GM12878 (cell line): Measurements from ENCODE around the gene WNT11. TPM values are rescaled to one million over a fixed set of nuclear protein-coding genes. Genes with fewer than 3 reads are reported as not detected.

Experiments used
- ATAC-seq: fragments of 200-7000 bp; cut with Tn5 transposase; 3 replicates; pipeline ENCODE4 v1.9.1; 2020; ENCODE audit warnings: mild to moderate bottlenecking, moderate library complexity
- BruUV-seq: library from RNA; stranded (reverse); fragments of 400-500 nt; replicated peaks from 2 replicates; lab custom pipeline; 2021; lab: Mats Ljungman, UMichigan
- CTCF ChIA-PET: fragments of 300-600 bp; sonication (Branson Sonifier 250); formaldehyde crosslinking; extraction: SDS; loops from one replicate; lab custom pipeline; 2021; ENCODE audit warnings: inconsistent platforms; lab: Yijun Ruan, JAX
- POLR2A ChIA-PET: fragments of 350-600 bp; formaldehyde crosslinking; extraction: SDS; loops from one replicate; lab custom pipeline; 2021; ENCODE audit warnings: inconsistent platforms; lab: Charles Lee
- RAD21 ChIA-PET: fragments of 300-600 bp; sonication (Branson Sonifier 250); formaldehyde crosslinking; loops from one replicate; lab custom pipeline; 2023; ENCODE audit warnings: antibody characterized with exemption; ENCODE audit not compliant: unreplicated experiment; lab: Charles Lee
- SMC1A ChIA-PET: fragments of 300-600 bp; sonication (Branson Sonifier 250); formaldehyde crosslinking; loops from one replicate; lab custom pipeline; 2023; ENCODE audit not compliant: unreplicated experiment, uncharacterized antibody; lab: Charles Lee
- DNase-seq: peaks from one replicate; pipeline ENCODE4 v3.0.0-alpha.2; 2011; ENCODE audit warnings: low read depth, low spot score
- FAIRE-seq: peaks from 3 replicates; lab custom pipeline; 2011; peaks lifted over from hg19 to GRCh38; lab: Jason Lieb, UNC
- H2AFZ ChIP-seq: 2 replicates; pipeline ENCODE4 v1.6.0; 2011; ENCODE audit warnings: low read depth, low read length, control low read depth; ENCODE audit not compliant: control insufficient read depth
- H3K27ac ChIP-seq: 2 replicates; pipeline ENCODE4 v1.5.1; 2011; ENCODE audit warnings: control low read depth; ENCODE audit not compliant: control insufficient read depth, insufficient read depth
- H3K27me3 ChIP-seq, 2 experiments: replicated peaks in 1 of 2; 2 replicates each; pipeline versions ENCODE4 v1.6.0 to v1.6.1; 2011; ENCODE audit warnings: low read length in 1 of 2; ENCODE audit not compliant: control insufficient read depth in 2 of 2, insufficient read depth in 2 of 2
- H3K36me3 ChIP-seq, 2 experiments: 2 replicates each; pipeline ENCODE4 v1.5.1; 2011; ENCODE audit warnings: low read length in 1 of 2; ENCODE audit not compliant: control insufficient read depth in 2 of 2, insufficient read depth in 2 of 2
- H3K4me1 ChIP-seq: 2 replicates; pipeline ENCODE4 v1.6.1; 2011; ENCODE audit warnings: mild to moderate bottlenecking, low read length, moderate library complexity, mixed read lengths; ENCODE audit not compliant: control insufficient read depth, insufficient read depth
- H3K4me2 ChIP-seq: 2 replicates; pipeline ENCODE4 v1.6.0; 2011; ENCODE audit warnings: control low read depth; ENCODE audit not compliant: control insufficient read depth, insufficient read depth
- H3K4me3 ChIP-seq: fragments of 200-600 bp; sonication (generic); 2 replicates; pipeline ENCODE4 v1.5.1; 2016
- H3K79me2 ChIP-seq: 2 replicates; pipeline ENCODE4 v1.6.0; 2011; ENCODE audit warnings: low read length; ENCODE audit not compliant: control insufficient read depth, insufficient read depth
- H3K9ac ChIP-seq: 2 replicates; pipeline ENCODE4 v1.8.0; 2011; ENCODE audit warnings: low read length, control low read depth, mixed read lengths; ENCODE audit not compliant: control insufficient read depth, insufficient read depth
- H3K9me3 ChIP-seq: replicated peaks from 3 replicates; pipeline ENCODE4 v1.5.1; 2011; ENCODE audit warnings: mild to moderate bottlenecking, low read length; ENCODE audit not compliant: control insufficient read depth, insufficient read depth
- H4K20me1 ChIP-seq: 2 replicates; pipeline ENCODE4 v1.6.0; 2011; ENCODE audit not compliant: control insufficient read depth, insufficient read depth
- BMI1 ChIP-seq: fragments of 450-650 bp; IDR thresholded peaks from 2 replicates; pipeline ENCODE4 v1.6.1; 2016; ENCODE audit warnings: mild to moderate bottlenecking, moderate library complexity, borderline replicate concordance
- BRCA1 ChIP-seq: IDR thresholded peaks from 2 replicates; pipeline ENCODE4 v1.6.1; 2011; ENCODE audit warnings: low read depth, low read length, improper control_type of control experiment
- CBFB ChIP-seq: IDR thresholded peaks from 2 replicates; pipeline ENCODE4 v1.6.1; 2016; ENCODE audit warnings: antibody characterized with exemption, low read depth
- CEBPB ChIP-seq, 2 experiments: fragments of 150-350 bp in 1 of 2; IDR thresholded peaks; 2 replicates each; pipeline ENCODE4 v1.6.1; 2012 to 2014; ENCODE audit warnings: low read depth in 2 of 2, low read length in 2 of 2, borderline replicate concordance in 1 of 2, inconsistent platforms in 1 of 2
- JUNB ChIP-seq: IDR thresholded peaks from 2 replicates; pipeline ENCODE4 v1.6.1; 2016; ENCODE audit warnings: antibody characterized with exemption, mild to moderate bottlenecking
- MTA3 ChIP-seq: IDR thresholded peaks from 2 replicates; pipeline ENCODE4 v1.6.1; 2012; ENCODE audit warnings: low read length, inconsistent platforms, borderline replicate concordance
- MYC ChIP-seq: IDR thresholded peaks from 2 replicates; pipeline ENCODE4 v1.6.1; 2011; ENCODE audit warnings: mild to moderate bottlenecking, low read length, moderate library complexity, inconsistent platforms; ENCODE audit not compliant: insufficient read depth, insufficient replicate concordance, insufficient read length, severe bottlenecking
- SIX5 ChIP-seq: IDR thresholded peaks from 2 replicates; pipeline ENCODE4 v1.6.1; 2011; ENCODE audit warnings: mild to moderate bottlenecking, low read depth, low read length, moderate library complexity; ENCODE audit not compliant: severe bottlenecking
- SMARCA5 ChIP-seq: fragments of 450-650 bp; IDR thresholded peaks from 2 replicates; pipeline ENCODE4 v1.6.1; 2017; ENCODE audit warnings: mild to moderate bottlenecking
- SP1 ChIP-seq: IDR thresholded peaks from one replicate; pipeline ENCODE4 v1.6.1; 2011; ENCODE audit warnings: low read depth, low read length
- SUPT20H ChIP-seq: IDR thresholded peaks from 2 replicates; pipeline ENCODE4 v1.6.1; 2011; ENCODE audit warnings: low read depth, mild to moderate bottlenecking, low read length, moderate library complexity, borderline replicate concordance; ENCODE audit not compliant: control insufficient read depth
- TBL1XR1 ChIP-seq: IDR thresholded peaks from 2 replicates; pipeline ENCODE4 v1.6.1; 2012; ENCODE audit warnings: low read depth, low read length, improper control_type of control experiment
- TCF7 ChIP-seq: IDR thresholded peaks from 2 replicates; pipeline ENCODE4 v1.6.1; 2014; ENCODE audit warnings: antibody characterized with exemption, borderline replicate concordance
- ZNF217 ChIP-seq: fragments of 450-650 bp; IDR thresholded peaks from 2 replicates; pipeline ENCODE4 v1.6.1; 2017; ENCODE audit warnings: antibody characterized with exemption, mild to moderate bottlenecking
- WGBS: methylation state at CpG from one replicate; pipeline ENCODE4 v1.1.6; 2016; ENCODE audit warnings: low lambda C conversion rate; ENCODE audit not compliant: insufficient replicate concordance, insufficient coverage; ENCODE audit errors: missing lambda C conversion rate; 5-methylcytosine and 5-hydroxymethylcytosine counted together
- in situ Hi-C: fragments of 300-500 bp; cut with MboI; formaldehyde crosslinking; loops from 9 replicates; pipeline ENCODE4 v1.14.3; 2018; ENCODE audit warnings: mixed read lengths
- intact Hi-C: fragments of 100-400 bp; cut with micrococcal nuclease; formaldehyde crosslinking; loops from one replicate; pipeline ENCODE4 v1.14.2; 2022; ENCODE audit not compliant: unreplicated experiment
- polyA plus RNA-seq, 11 experiments: library from polyadenylated mRNA; depleted of rRNA in 4 of 11; unstranded in 6 of 11; stranded (reverse) in 5 of 11; fragments of >200 nt; fragmentation: Nextera tagmentation in 4 of 11; fragmentation: Illumina TruSeq in 1 of 11; extraction: Ambion mirVana in 4 of 11; extraction: Trizol in 1 of 11; gene quantifications; 1 replicate in 1 of 11; 2 replicates in 10 of 11; pipeline versions ENCODE4 v1.2.1 to v1.2.3, GENCODE V29; 2011 to 2016; ENCODE audit warnings: inconsistent platforms in 2 of 11, missing spikeins in 2 of 11, low read depth in 1 of 11
- total RNA-seq, 4 experiments: library from RNA; depleted of rRNA in 3 of 4; stranded (reverse); fragments of >200 nt in 3 of 4; fragmentation: Illumina TruSeq in 1 of 4; extraction: Trizol in 1 of 4; gene quantifications; 2 replicates each; pipeline versions ENCODE4 v1.2.1 to v1.2.3, GENCODE V29; 2013 to 2021
- TF ChIP-seq, protein P1 (sequence below): fragments of 450-650 bp; IDR thresholded peaks from 2 replicates; pipeline ENCODE4 v1.6.1; 2017; ENCODE audit warnings: borderline replicate concordance
- TF ChIP-seq, protein P2 (sequence below): fragments of 450-650 bp; formaldehyde crosslinking; IDR thresholded peaks from 2 replicates; pipeline ENCODE4 v1.4.0; 2022; ENCODE audit warnings: mild to moderate bottlenecking, moderate library complexity
- TF ChIP-seq, protein P3 (sequence below): fragments of 450-650 bp; IDR thresholded peaks from 2 replicates; pipeline ENCODE4 v1.6.1; 2016; ENCODE audit warnings: mild to moderate bottlenecking

The WNT11 gene
- total and polyA plus RNA-seq, 10 of the 15 experiments (the other 5 are each of a cell fraction or from before 2014, with no cell fraction given) = 0.05 to 0.19 TPM; not detected in 8

DNA sequence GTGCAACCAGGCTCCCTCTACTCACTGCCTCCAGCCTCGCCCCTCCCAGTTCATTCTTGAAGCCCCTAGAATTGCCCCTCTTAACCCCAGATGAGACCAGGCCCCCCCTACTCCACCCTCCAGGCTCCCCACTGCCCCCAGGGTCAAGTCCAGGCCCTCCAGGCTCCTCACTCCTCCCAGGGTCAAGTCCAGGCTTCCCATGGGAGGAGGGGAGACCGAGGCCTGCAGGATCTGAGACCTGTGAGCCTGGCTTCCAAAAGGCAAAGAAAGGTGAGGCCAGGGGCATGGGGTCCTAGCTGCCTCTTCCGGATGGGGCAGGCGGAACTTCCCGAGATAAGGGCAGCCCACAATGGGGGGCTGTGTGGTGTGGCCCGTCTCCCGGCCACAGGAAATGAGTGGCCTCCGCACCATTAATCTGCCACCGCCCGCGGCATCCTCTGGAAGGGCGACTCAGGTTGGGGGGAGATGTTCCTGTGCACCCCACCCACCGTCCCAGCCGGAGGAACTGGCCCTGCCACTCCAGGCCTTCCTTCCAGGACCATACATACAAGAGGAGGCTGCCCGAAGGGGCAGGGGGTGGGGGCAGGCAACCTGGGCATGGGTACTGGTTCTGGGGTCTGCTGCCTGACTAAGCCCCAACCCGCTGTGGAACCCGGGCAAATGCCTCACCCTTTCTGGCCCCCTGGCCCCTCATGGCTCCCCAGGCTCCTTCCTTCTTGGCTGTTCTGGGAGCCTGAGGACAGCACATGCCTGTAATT is 35.1 kb upstream of the WNT11 start (continued):
- TF ChIP-seq TBL1XR1 (no peak), CBFB (no peak)
- TF ChIP-seq, protein P1, sequence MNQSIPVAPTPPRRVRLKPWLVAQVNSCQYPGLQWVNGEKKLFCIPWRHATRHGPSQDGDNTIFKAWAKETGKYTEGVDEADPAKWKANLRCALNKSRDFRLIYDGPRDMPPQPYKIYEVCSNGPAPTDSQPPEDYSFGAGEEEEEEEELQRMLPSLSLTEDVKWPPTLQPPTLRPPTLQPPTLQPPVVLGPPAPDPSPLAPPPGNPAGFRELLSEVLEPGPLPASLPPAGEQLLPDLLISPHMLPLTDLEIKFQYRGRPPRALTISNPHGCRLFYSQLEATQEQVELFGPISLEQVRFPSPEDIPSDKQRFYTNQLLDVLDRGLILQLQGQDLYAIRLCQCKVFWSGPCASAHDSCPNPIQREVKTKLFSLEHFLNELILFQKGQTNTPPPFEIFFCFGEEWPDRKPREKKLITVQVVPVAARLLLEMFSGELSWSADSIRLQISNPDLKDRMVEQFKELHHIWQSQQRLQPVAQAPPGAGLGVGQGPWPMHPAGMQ = no peak
- TF ChIP-seq, protein P2, sequence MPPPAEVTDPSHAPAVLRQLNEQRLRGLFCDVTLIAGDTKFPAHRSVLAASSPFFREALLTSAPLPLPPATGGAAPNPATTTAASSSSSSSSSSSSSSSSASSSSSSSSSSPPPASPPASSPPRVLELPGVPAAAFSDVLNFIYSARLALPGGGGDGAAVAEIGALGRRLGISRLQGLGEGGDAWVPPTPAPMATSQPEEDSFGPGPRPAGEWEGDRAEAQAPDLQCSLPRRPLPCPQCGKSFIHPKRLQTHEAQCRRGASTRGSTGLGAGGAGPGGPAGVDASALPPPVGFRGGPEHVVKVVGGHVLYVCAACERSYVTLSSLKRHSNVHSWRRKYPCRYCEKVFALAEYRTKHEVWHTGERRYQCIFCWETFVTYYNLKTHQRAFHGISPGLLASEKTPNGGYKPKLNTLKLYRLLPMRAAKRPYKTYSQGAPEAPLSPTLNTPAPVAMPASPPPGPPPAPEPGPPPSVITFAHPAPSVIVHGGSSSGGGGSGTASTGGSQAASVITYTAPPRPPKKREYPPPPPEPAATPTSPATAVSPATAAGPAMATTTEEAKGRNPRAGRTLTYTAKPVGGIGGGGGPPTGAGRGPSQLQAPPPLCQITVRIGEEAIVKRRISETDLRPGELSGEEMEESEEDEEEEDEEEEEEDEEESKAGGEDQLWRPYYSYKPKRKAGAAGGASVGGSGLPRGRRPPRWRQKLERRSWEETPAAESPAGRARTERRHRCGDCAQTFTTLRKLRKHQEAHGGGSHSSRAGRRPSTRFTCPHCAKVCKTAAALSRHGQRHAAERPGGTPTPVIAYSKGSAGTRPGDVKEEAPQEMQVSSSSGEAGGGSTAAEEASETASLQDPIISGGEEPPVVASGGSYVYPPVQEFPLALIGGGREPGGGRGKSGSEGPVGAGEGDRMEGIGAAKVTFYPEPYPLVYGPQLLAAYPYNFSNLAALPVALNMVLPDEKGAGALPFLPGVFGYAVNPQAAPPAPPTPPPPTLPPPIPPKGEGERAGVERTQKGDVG (CRISPR knock-in tag) = no peak

DNA sequence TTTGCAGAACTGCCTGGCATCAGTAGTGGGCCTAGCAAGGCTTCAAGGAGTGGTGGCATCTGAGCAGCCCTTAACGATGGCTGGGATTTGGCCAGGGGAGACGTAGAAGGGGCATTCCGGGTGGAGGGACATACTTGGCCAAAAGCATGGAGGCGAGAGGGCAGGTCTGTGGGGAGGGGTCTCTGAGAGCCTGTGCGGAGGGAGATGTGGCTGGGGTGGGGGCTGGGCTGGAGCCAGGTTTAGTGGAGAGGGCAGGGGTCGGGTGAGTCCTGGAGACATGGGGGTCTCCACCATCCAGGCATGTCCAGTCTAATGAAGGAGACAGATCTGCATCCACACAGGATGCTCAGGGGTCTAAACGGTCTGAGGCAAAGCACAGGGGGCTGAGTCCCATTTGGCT is 34.4 kb upstream of the WNT11 start:
- FAIRE-seq = no peak
- WGBS = 26% methylated on average over 7 of the region's 7 CpGs
- TF ChIP-seq TCF7 = no peak
- TF ChIP-seq SIX5 = no peak
- no peak for TF ChIP-seq SP1
- no peak for TF ChIP-seq CEBPB (IDR thresholded peaks at IDR 0.05; ENCODE audit: borderline replicate concordance in 1 of 2, low read depth in 2 of 2, low read length in 2 of 2)
- TF ChIP-seq SUPT20H = no peak
- TF ChIP-seq ZNF217 = no peak
- TF ChIP-seq MYC = no peak
- TF ChIP-seq JUNB = no peak
- TF ChIP-seq, protein P3, sequence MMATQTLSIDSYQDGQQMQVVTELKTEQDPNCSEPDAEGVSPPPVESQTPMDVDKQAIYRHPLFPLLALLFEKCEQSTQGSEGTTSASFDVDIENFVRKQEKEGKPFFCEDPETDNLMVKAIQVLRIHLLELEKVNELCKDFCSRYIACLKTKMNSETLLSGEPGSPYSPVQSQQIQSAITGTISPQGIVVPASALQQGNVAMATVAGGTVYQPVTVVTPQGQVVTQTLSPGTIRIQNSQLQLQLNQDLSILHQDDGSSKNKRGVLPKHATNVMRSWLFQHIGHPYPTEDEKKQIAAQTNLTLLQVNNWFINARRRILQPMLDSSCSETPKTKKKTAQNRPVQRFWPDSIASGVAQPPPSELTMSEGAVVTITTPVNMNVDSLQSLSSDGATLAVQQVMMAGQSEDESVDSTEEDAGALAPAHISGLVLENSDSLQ = no peak
- no peak for TF ChIP-seq MTA3
- TF ChIP-seq SMARCA5 = no peak
- no peak for TF ChIP-seq BMI1
- no peak for TF ChIP-seq BRCA1

More for the DNA sequence above, 34.4 kb upstream of the WNT11 start:
- Histone ChIP-seq H4K20me1 (peaks cover 3% of the 10 kb centered on the region), H3K9ac (no peak overlapping the region), H3K79me2 (no peaks in the 10 kb centered on the region), H3K27ac (no peak overlapping the region), H3K4me2 (no peak overlapping the region), H3K4me3 (no peak overlapping the region), H3K27me3 (peaks cover 0 to 3% of the 10 kb centered on the region in 2 experiments; a peak in 2 of 4 replicates), H3K36me3 (no peaks in the 10 kb centered on the region), H3K4me1 (no peaks in the 10 kb centered on the region), H2AFZ (no peak overlapping the region), H3K9me3 (no peaks in the 10 kb centered on the region)
- POLR2A ChIA-PET = no interaction called here
- in situ Hi-C loops (no loop called here), intact Hi-C loops (no loop called here)
- SMC1A ChIA-PET = no interaction called here
- no peak for ATAC-seq
- DNase-seq = no peak
- RAD21 ChIA-PET = interaction anchor here (1.3 to 1.9 kb wide), 2 partner anchors 33 to 79 kb away, joined by 3 to 6 read pairs; no protein-coding TSS in a partner anchor
- no TSS peak for BruUV-seq
- CTCF ChIA-PET = interaction anchor here (1.2 kb wide), 1 partner anchor 33 kb away, joined by 3 read pairs; no protein-coding TSS in a partner anchor
